Measurements from ENCODE around the gene NLGN4X.

The NLGN4X gene

GRCh38 chrX:6228720-6229119 lies at the start of gene NLGN4X:
TSS of gene NLGN4X (minus strand) at chrX:6228867. CDS start at chrX:6151466, 77,401 bp downstream.
- DNase-seq: no peak

- DNase-seq: no peak
Observed at GRCh38 chrX:6266041-6266440, 37.4 kb upstream of the NLGN4X start.

GRCh38 chrX:6262959-6263358 lies 34.3 kb upstream of the NLGN4X start:
- DNase-seq: no peak

GRCh38 chrX:6257025-6257424 lies 28.4 kb upstream of the NLGN4X start:
- DNase-seq: no peak

GRCh38 chrX:6244666-6245065 lies 16.0 kb upstream of the NLGN4X start:
- no peak for DNase-seq

GRCh38 chrX:6238576-6238975 lies 9.9 kb upstream of the NLGN4X start:
- no peak for DNase-seq

GRCh38 chrX:6227935-6228334 lies 732 bp downstream of the NLGN4X start:
- DNase-seq: no peak

GRCh38 chrX:6227453-6227835 lies 1.2 kb downstream of the NLGN4X start:
- no peak for DNase-seq

GRCh38 chrX:6226596-6227452 lies 1.8 kb downstream of the NLGN4X start:
- no peak for DNase-seq

- DNase-seq: no peak
Observed at GRCh38 chrX:6225911-6226595, 2.6 kb downstream of the NLGN4X start.

- DNase-seq: no peak
Observed at GRCh38 chrX:6225288-6225910, 3.3 kb downstream of the NLGN4X start.

- no peak for DNase-seq
Observed at GRCh38 chrX:6223516-6223915, 5.2 kb downstream of the NLGN4X start.

GRCh38 chrX:6210230-6210629 lies 18.4 kb downstream of the NLGN4X start:
- no peak for DNase-seq

GRCh38 chrX:6203462-6204215 lies 25.0 kb downstream of the NLGN4X start:
- DNase-seq: no peak

GRCh38 chrX:6199486-6199885 lies 29.2 kb downstream of the NLGN4X start:
- no peak for DNase-seq

- no peak for DNase-seq
Observed at GRCh38 chrX:6187256-6187655, 41.4 kb downstream of the NLGN4X start.

GRCh38 chrX:6184900-6185515 lies 43.7 kb downstream of the NLGN4X start:
- no peak for DNase-seq

- DNase-seq: no peak
Observed at GRCh38 chrX:6175914-6176313, 52.8 kb downstream of the NLGN4X start.

GRCh38 chrX:6170424-6170823 lies 58.2 kb downstream of the NLGN4X start:
- DNase-seq: no peak

- no peak for DNase-seq
Observed at GRCh38 chrX:6169407-6169806, 59.3 kb downstream of the NLGN4X start.

- DNase-seq: no peak
Observed at GRCh38 chrX:6163721-6164120, 64.9 kb downstream of the NLGN4X start.

GRCh38 chrX:6159468-6159867 lies 69.2 kb downstream of the NLGN4X start:
- no peak for DNase-seq

GRCh38 chrX:6151971-6152370 lies 76.7 kb downstream of the NLGN4X start:
- DNase-seq: no peak
